ENCODE measurements around the gene DNAL1.

DNA sequence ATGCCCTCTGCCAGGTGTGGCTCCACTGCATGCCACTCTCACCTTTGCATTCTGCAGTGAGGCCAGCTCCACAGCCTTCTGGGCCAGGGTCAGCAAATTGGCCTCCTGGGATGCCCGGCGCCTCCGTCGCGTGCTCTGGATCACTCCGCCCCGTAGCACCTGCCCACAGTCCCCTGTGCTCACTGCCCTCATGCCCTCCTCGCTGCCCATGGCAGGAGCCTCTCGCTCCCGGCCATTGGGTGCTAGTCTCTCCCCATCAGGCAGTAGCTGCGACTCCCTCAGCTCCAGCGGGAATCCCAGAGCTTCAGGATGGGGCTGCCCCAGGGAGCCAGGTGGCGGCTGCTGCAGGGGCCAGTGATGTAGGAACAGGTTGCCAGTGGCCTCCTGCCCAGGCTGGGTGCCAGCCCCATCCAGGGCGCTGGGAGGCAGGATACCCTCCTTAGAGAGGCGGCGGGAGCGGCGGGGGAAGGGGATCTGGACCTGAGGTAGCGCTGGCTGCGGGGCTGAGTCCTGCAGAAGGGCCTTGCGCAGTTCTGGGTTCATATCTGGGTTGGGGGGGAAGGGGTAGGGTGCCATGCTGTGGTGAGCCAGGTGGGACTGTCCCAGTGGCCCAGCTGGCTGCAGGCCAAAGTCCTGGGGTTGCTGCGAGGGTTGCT lies 93.9 kb downstream of the DNAL1 start:
- TF ChIP-seq EP300 (IDR thresholded peaks at IDR 0.05), result no peak
- no peak for TF ChIP-seq POLR2A (IDR thresholded peaks at IDR 0.05)
- TF ChIP-seq CTCF (IDR thresholded peaks at IDR 0.05), result no peak
- no peak for TF ChIP-seq POLR2AphosphoS5 (IDR thresholded peaks at IDR 0.05)
